ENCODE results near the gene COL9A3. TPM values are rescaled to one million over a fixed set of nuclear protein-coding genes. Genes with fewer than 3 reads are reported as not detected.

Gene COL9A3
- not detected for total RNA-seq
- polyA plus RNA-seq, result under 1 TPM in 1 of 2 donors, not detected in 1; 0.41 TPM

DNA sequence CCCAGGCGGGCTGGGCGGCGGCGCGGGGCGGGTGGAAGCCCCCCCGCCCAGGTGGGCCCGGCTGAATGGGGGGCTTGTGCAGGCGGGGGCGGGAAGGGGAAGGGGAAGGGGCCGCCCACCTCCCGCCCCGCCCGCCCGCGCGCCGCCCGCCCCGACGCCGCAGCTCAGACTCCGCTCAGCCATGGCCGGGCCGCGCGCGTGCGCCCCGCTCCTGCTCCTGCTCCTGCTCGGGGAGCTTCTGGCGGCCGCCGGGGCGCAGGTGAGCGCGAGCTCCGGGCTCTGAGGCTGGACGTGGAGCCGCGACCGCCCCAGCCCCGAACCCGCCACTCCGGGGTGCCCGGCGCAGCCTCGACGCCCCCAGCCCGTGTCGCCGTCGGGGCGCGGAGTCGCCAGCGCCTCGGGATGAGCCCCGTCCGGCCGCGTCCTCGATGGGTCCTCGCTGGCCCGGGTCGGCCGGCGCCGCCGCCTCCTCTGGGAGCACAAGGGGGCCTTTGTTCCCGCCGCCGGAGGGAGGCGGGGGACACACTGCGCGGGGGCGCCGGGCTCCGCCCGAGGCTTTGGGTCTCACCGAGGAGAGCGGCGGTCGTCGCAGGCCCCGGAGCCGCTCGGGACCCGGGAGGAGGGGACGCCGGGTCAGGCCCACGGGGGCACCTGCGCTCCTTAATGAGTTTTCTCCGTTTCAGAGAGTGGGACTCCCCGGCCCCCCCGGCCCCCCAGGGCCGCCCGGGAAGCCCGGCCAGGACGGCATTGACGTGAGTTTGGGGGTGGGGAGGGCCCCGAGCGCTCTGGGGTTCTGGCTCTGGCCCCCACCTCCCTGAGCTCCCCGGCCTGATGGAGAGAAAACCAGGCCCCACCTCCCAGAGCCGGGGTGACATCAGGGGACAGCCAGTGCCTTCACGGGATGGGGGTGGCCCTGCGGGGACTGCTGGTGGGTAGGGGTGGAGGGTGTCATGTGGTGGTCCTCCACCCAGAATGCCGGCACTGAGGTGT, at the start of gene COL9A3:
Gene COL9A3 (plus strand): TSS at position 167 of the 990 bp plus-strand sequence. CDS start 15 bp downstream, at position 182.
- Mint-ChIP-seq H3K27ac (peak within 1 kb of the TSS in 1 of 7 donors; percentile 68), H3K4me3 (peak within 1 kb of the TSS in 7 of 8 donors; percentile 35 to 72 (median 69)), H3K9me3 (no peaks in the 10 kb centered on the region), H3K27me3 (peaks cover 12% of the 10 kb centered on the region in 2 donors), H3K36me3 (peaks cover 0 to 4% of the 10 kb centered on the region in 2 donors), H3K4me1 (peaks cover 2 to 14% (median 9%) of the 10 kb centered on the region in 4 donors)
- H3K4me3 ChIP-seq (ENCODE audit: low read length in 2 of 2), result no peak within 1 kb of the TSS
- ChIA-PET POLR2A (ENCODE audit: partially characterized antibody) (no interaction called here), CTCF (ENCODE audit: partially characterized antibody) (no interaction called here)
- DNase-seq, result peak in 1 of 5 donors; percentile 35
- intact Hi-C loops (cut with micrococcal nuclease), result no loop called here
- H3K27me3 ChIP-seq (ENCODE audit: insufficient read depth, low read length), result peaks cover 17% of the 10 kb centered on the region
- H3K9me3 ChIP-seq (ENCODE audit: control insufficient read depth in 1 of 2, low read length in 2 of 2), result no peaks in the 10 kb centered on the region
- H3K4me1 ChIP-seq (ENCODE audit: insufficient read depth, low read length), result peaks cover 21% of the 10 kb centered on the region
- H3K36me3 ChIP-seq (ENCODE audit: insufficient read depth, low read length), result peaks cover 4% of the 10 kb centered on the region
- no peak within 1 kb of the TSS for H3K27ac ChIP-seq (ENCODE audit: low read depth, low read length)

DNA sequence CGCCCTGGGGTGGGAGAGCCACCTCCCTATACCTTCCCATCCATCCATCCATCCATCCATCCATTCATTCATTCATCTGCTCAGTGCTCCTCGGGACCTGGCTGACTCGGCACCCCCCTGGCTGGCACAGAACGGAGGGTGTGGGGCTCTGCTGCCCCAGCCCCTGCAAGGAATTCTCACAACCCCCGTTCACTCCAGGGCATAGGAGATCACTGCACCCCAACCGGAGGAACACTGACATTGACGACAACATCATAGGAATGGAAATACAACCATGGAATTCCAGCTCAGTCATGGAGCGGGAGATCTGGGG, 48.7 kb upstream of the COL9A3 start:
- Mint-ChIP-seq H3K9me3 (peaks cover 0 to 2% (median 0%) of the 10 kb centered on the region in 8 donors), H3K36me3 (no peaks in the 10 kb centered on the region), H3K27ac (no peak overlapping the region), H3K4me3 (no peak overlapping the region), H3K4me1 (peaks cover 0 to 20% (median 10%) of the 10 kb centered on the region in 4 donors), H3K27me3 (no peaks in the 10 kb centered on the region)
- no peak overlapping the region for H3K27ac ChIP-seq (ENCODE audit: low read depth, low read length)
- intact Hi-C loops (cut with micrococcal nuclease), result no loop called here
- no peaks in the 10 kb centered on the region for H3K36me3 ChIP-seq (ENCODE audit: insufficient read depth, low read length)
- ChIA-PET POLR2A (ENCODE audit: partially characterized antibody) (no interaction called here), CTCF (ENCODE audit: partially characterized antibody) (no interaction called here)
- no peaks in the 10 kb centered on the region for H3K27me3 ChIP-seq (ENCODE audit: insufficient read depth, low read length)
- H3K4me3 ChIP-seq (ENCODE audit: low read length in 2 of 2), result no peak overlapping the region
- no peaks in the 10 kb centered on the region for H3K9me3 ChIP-seq (ENCODE audit: control insufficient read depth in 1 of 2, low read length in 2 of 2)
- no peak for DNase-seq
- H3K4me1 ChIP-seq (ENCODE audit: insufficient read depth, low read length), result no peaks in the 10 kb centered on the region

DNA sequence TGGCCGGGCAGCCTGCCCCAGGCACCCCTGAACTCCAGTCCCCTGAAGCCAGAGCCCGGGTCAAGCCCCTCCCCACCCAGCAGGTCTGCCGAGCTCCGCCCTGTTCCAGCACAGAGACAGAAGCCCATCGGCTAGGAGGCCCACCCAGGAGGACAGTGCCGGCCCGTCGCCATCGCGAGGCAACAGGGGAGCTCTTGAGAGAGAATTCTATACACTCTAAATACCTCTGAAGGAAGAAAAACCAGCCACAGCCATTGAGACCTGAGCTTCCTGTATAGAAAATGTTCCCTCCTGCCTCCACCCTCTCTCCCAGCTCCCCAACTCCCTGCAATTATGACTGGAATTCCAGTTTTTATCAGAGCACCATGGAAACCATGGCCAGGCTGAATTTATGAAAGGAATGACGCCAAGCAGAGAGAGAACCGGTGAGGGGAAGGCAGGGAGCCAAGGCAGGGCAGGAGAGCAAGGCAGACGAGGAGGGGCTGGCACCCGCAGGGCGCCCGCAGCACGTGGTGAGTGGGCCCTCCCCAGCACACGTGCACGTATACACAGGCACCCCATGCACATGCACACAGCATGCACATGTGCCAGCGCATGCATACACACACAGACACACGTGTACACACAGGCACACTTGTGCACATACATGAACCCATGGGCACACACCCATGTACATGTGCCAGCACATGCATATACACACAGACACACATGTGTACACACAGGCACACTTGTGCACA, 48.1 kb upstream of the COL9A3 start:
- intact Hi-C loops (cut with micrococcal nuclease), result no loop called here
- Histone ChIP-seq H3K27ac (ENCODE audit: low read depth, low read length) (no peak overlapping the region), H3K36me3 (ENCODE audit: insufficient read depth, low read length) (no peaks in the 10 kb centered on the region), H3K9me3 (ENCODE audit: control insufficient read depth in 1 of 2, low read length in 2 of 2) (no peaks in the 10 kb centered on the region), H3K27me3 (ENCODE audit: insufficient read depth, low read length) (no peaks in the 10 kb centered on the region), H3K4me3 (ENCODE audit: low read length in 2 of 2) (no peak overlapping the region), H3K4me1 (ENCODE audit: insufficient read depth, low read length) (peaks cover under 1% of the 10 kb centered on the region)
- Mint-ChIP-seq H3K9me3 (peaks cover 0 to 2% (median 0%) of the 10 kb centered on the region in 8 donors), H3K27me3 (no peaks in the 10 kb centered on the region), H3K4me3 (no peak overlapping the region), H3K4me1 (peaks cover 0 to 25% (median 13%) of the 10 kb centered on the region in 4 donors), H3K36me3 (no peaks in the 10 kb centered on the region), H3K27ac (peak overlapping the region in 2 of 7 donors; percentile 8 to 80)
- no peak for DNase-seq
- POLR2A ChIA-PET (ENCODE audit: partially characterized antibody), result interaction anchor here (1.0 kb wide), 1 partner anchor 28 kb away, joined by 3 read pairs; no protein-coding TSS in a partner anchor
- CTCF ChIA-PET (ENCODE audit: partially characterized antibody), result no interaction called here

DNA sequence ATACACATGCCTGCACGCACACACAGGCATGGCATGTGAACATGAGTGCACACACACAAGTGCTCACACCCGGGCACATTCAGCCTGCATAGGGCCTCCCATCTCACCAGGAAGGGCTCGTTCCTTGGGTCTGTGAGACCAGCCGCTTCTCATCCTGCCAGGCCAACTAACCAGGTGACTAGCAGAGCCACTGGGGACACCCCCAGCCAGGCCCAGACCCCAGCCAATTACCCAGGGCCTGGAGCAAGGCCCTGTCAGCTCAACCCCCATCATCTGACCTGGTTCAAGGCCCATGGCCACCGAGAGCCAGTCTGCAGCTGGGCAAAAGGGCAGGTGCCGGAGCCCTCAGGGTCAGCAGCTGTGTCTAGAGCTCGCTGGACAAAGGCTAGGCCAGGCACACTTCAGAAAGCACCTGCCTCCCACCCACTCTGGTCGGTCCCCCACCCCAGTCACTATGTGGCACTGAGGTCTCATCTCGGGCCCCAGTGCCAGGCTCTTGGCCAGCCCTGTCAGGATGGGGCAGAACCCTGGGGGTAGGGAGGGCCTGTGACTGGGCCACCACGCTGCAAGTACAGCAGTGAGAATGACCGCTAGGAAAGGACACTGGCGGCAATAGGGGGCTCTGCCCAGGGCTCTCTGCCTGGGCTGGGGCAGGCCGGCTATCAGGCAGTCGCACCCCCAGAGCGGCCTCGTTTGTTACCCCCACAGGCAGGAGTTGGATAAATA, 47.3 kb upstream of the COL9A3 start:
- Mint-ChIP-seq H3K9me3 (peaks cover 0 to 2% (median 0%) of the 10 kb centered on the region in 8 donors), H3K27ac (peak overlapping the region in 4 of 7 donors; percentile 8 to 80 (median 36)), H3K4me1 (peaks cover 0 to 33% (median 18%) of the 10 kb centered on the region in 4 donors), H3K27me3 (no peaks in the 10 kb centered on the region), H3K36me3 (no peaks in the 10 kb centered on the region), H3K4me3 (no peak overlapping the region)
- no peak overlapping the region for H3K4me3 ChIP-seq (ENCODE audit: low read length in 2 of 2)
- DNase-seq, result no peak
- CTCF ChIA-PET (ENCODE audit: partially characterized antibody), result no interaction called here
- intact Hi-C loops (cut with micrococcal nuclease), result no loop called here
- H3K27ac ChIP-seq (ENCODE audit: low read depth, low read length), result no peak overlapping the region
- H3K9me3 ChIP-seq (ENCODE audit: control insufficient read depth in 1 of 2, low read length in 2 of 2), result no peaks in the 10 kb centered on the region
- POLR2A ChIA-PET (ENCODE audit: partially characterized antibody), result interaction anchor here (1.0 kb wide), 1 partner anchor 29 kb away, joined by 3 read pairs; no protein-coding TSS in a partner anchor
- H3K27me3 ChIP-seq (ENCODE audit: insufficient read depth, low read length), result no peaks in the 10 kb centered on the region
- no peaks in the 10 kb centered on the region for H3K36me3 ChIP-seq (ENCODE audit: insufficient read depth, low read length)
- peaks cover 8% of the 10 kb centered on the region for H3K4me1 ChIP-seq (ENCODE audit: insufficient read depth, low read length)

DNA sequence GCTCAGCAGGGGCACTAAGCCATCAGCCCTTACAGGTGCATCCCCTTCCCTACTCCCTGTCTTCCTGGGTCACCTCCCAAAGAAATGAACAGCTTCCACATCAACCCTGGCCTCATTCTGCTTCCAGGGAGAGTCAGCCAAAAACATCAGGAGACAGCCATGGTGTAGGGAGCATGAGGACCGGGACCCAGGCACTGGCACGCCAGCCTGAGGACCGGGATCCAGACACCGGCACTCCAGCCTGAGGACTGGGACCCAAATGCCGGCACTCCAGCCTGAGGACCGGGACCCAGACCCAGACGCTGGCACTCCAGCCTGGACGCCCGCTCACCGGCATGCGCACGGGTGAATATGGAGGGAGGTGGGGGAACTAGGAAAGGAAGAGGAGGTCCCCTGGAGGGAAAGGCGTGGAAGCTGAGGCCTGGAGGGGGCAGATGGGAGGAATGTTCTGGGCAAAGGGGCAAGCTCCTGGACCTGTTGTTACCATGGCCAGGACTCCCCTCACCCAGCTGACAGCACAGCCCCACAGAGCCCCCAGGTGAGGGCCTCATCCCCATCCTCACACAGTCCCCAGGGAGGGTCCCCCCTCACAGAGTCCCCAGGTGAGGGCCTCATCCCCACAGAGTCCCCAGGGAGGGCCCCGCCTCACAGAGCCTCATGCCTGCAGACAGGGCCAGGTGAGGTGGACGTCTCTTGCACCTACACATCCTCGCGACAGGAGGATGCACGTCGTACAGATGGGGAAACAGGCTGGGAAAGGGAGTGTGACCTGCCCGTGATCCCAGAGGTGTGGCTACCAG, 46.5 kb upstream of the COL9A3 start:
- no peak overlapping the region for H3K4me3 ChIP-seq (ENCODE audit: low read length in 2 of 2)
- no peaks in the 10 kb centered on the region for H3K9me3 ChIP-seq (ENCODE audit: control insufficient read depth in 1 of 2, low read length in 2 of 2)
- ChIA-PET POLR2A (ENCODE audit: partially characterized antibody) (no interaction called here), CTCF (ENCODE audit: partially characterized antibody) (interaction anchor here (0.6 kb wide), 1 partner anchor 92 kb away, joined by 4 read pairs; no protein-coding TSS in a partner anchor)
- H3K36me3 Mint-ChIP-seq, result no peaks in the 10 kb centered on the region
- intact Hi-C loops (cut with micrococcal nuclease), result no loop called here
- H3K4me3 Mint-ChIP-seq, result no peak overlapping the region
- H3K27me3 Mint-ChIP-seq, result no peaks in the 10 kb centered on the region
- H3K36me3 ChIP-seq (ENCODE audit: insufficient read depth, low read length), result no peaks in the 10 kb centered on the region
- H3K9me3 Mint-ChIP-seq, result peaks cover 0 to 2% (median 0%) of the 10 kb centered on the region in 8 donors
- no peaks in the 10 kb centered on the region for H3K27me3 ChIP-seq (ENCODE audit: insufficient read depth, low read length)
- peaks cover 3 to 41% (median 26%) of the 10 kb centered on the region in 4 donors for H3K4me1 Mint-ChIP-seq
- H3K27ac Mint-ChIP-seq, result no peak overlapping the region
- H3K27ac ChIP-seq (ENCODE audit: low read depth, low read length), result no peak overlapping the region
- DNase-seq, result no peak
- H3K4me1 ChIP-seq (ENCODE audit: insufficient read depth, low read length), result peaks cover 16% of the 10 kb centered on the region

DNA sequence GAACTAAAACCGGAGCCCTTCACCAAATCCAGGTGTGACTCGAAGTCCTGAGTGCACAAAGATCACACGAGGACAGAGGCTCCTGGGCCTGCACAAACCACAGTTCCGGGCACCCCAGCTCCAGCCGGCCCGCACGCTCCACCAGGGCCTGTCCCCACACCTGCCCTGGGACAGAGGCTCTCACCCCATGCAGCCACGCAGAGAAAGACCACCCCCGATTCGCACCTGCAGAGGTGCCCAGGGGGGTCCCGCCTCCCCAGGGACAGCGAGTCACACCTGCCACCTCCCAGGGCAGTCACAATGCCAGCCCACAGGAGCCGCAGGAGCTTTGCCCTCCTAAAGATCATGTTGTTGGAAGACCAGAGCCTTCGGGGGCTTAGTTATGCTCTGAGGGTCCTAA, 45.9 kb upstream of the COL9A3 start:
- H3K9me3 ChIP-seq (ENCODE audit: control insufficient read depth in 1 of 2, low read length in 2 of 2), result no peaks in the 10 kb centered on the region
- Mint-ChIP-seq H3K4me3 (no peak overlapping the region), H3K27ac (no peak overlapping the region), H3K9me3 (peaks cover 0 to 2% (median 0%) of the 10 kb centered on the region in 8 donors), H3K36me3 (no peaks in the 10 kb centered on the region), H3K27me3 (no peaks in the 10 kb centered on the region), H3K4me1 (peaks cover 5 to 47% (median 31%) of the 10 kb centered on the region in 4 donors)
- ChIA-PET POLR2A (ENCODE audit: partially characterized antibody) (no interaction called here), CTCF (ENCODE audit: partially characterized antibody) (interaction anchor here (0.6 kb wide), 1 partner anchor 91 kb away, joined by 4 read pairs; no protein-coding TSS in a partner anchor)
- no peaks in the 10 kb centered on the region for H3K36me3 ChIP-seq (ENCODE audit: insufficient read depth, low read length)
- intact Hi-C loops (cut with micrococcal nuclease), result no loop called here
- H3K4me1 ChIP-seq (ENCODE audit: insufficient read depth, low read length), result peaks cover 22% of the 10 kb centered on the region
- no peaks in the 10 kb centered on the region for H3K27me3 ChIP-seq (ENCODE audit: insufficient read depth, low read length)
- H3K4me3 ChIP-seq (ENCODE audit: low read length in 2 of 2), result no peak overlapping the region
- H3K27ac ChIP-seq (ENCODE audit: low read depth, low read length), result no peak overlapping the region
- no peak for DNase-seq
